HCT116 (cell line): ENCODE results near the gene CCDC92. TPM values are rescaled to one million over a fixed set of nuclear protein-coding genes. Genes with fewer than 3 reads are reported as not detected.

ENCODE experiments used
- ATAC-seq: fragments of 200-7000 bp; cut with Tn5 transposase; 2 replicates; pipeline ENCODE4 v1.9.1; 2020; ENCODE audit warnings: mild to moderate bottlenecking, moderate library complexity
- BruUV-seq: library from RNA; stranded (reverse); fragments of 400-500 nt; replicated peaks from 2 replicates; lab custom pipeline; 2021; lab: Mats Ljungman, UMichigan
- CTCF ChIA-PET: fragments of 300-600 bp; sonication (Branson Sonifier 250); formaldehyde crosslinking; loops from one replicate; lab custom pipeline; 2021; ENCODE audit warnings: antibody characterized with exemption; lab: Charles Lee
- POLR2A ChIA-PET: fragments of 300-600, 350-600 bp; sonication (Branson Sonifier 250); formaldehyde crosslinking; loops from one replicate; lab custom pipeline; 2021; ENCODE audit warnings: antibody characterized with exemption; lab: Charles Lee
- RAD21 ChIA-PET, 2 experiments: fragments of 300-600 bp; sonication (Branson Sonifier 250); formaldehyde crosslinking; loops; one replicate each; lab custom pipeline; 2023; ENCODE audit warnings: low total read pairs in 2 of 2; ENCODE audit not compliant: uncharacterized antibody in 2 of 2, unreplicated experiment in 2 of 2, low non-redundant PET in 1 of 2; lab: Charles Lee
- DNase-seq: peaks from one replicate; pipeline ENCODE4 v3.0.0-alpha.2; 2010; ENCODE audit warnings: low read depth, low spot score
- H2AFZ ChIP-seq: fragments of 200-600 bp; shearing (Covaris generic), sonication (generic); 2 replicates; pipeline ENCODE4 v1.6.1; 2017; ENCODE audit warnings: low read depth, mixed run types, mixed read lengths, antibody characterized with exemption, low read length; ENCODE audit not compliant: poor library complexity, severe bottlenecking
- H3K27ac ChIP-seq: 2 replicates; pipeline ENCODE4 v1.5.1; 2012; ENCODE audit warnings: low read depth, low read length
- H3K27me3 ChIP-seq: fragments of 200-600 bp; sonication (generic); 2 replicates; pipeline ENCODE4 v1.6.1; 2016; ENCODE audit warnings: mixed run types, low read length, mixed read lengths; ENCODE audit not compliant: insufficient read depth
- H3K36me3 ChIP-seq, 2 experiments: fragments of 200-500 bp in 1 of 2; fragments of 200-600 bp in 1 of 2; sonication (Bioruptor generic) in 1 of 2; sonication (generic) in 1 of 2; 2 replicates each; pipeline versions ENCODE4 v1.5.1 to v1.6.1; 2014 to 2016; ENCODE audit warnings: low read length in 2 of 2, inconsistent platforms in 1 of 2, mixed read lengths in 1 of 2, mixed run types in 1 of 2; ENCODE audit not compliant: insufficient read depth in 2 of 2, control insufficient read depth in 1 of 2
- H3K4me1 ChIP-seq, 2 experiments: fragments of 200-600 bp in 1 of 2; sonication (generic) in 1 of 2; 2 replicates each; pipeline versions ENCODE4 v1.5.1 to v1.6.1; 2012 to 2017; ENCODE audit warnings: low read length in 2 of 2, inconsistent platforms in 1 of 2, mild to moderate bottlenecking in 1 of 2, mixed read lengths in 1 of 2, mixed run types in 1 of 2, moderate library complexity in 1 of 2; ENCODE audit not compliant: insufficient read depth in 2 of 2, control insufficient read depth in 1 of 2
- H3K4me2 ChIP-seq: fragments of 200-600 bp; sonication (generic); 2 replicates; pipeline ENCODE4 v1.6.1; 2017; ENCODE audit warnings: mixed run types, low read length, mixed read lengths
- H3K4me3 ChIP-seq, 2 experiments: fragments of 200-600 bp in 1 of 2; sonication (generic) in 1 of 2; replicated peaks in 1 of 2; 2 replicates each; pipeline ENCODE4 v1.5.1; 2011 to 2016; ENCODE audit warnings: low read length in 2 of 2, control low read depth in 1 of 2, low read depth in 1 of 2, mild to moderate bottlenecking in 1 of 2, mixed read lengths in 1 of 2, mixed run types in 1 of 2
- H3K79me2 ChIP-seq: fragments of 200-600 bp; sonication (generic); 2 replicates; pipeline ENCODE4 v1.6.1; 2017; ENCODE audit warnings: mild to moderate bottlenecking, mixed run types, low read length, moderate library complexity, mixed read lengths; ENCODE audit not compliant: insufficient read depth
- H3K9ac ChIP-seq: fragments of 200-600 bp; sonication (generic); 2 replicates; pipeline ENCODE4 v1.6.1; 2016; ENCODE audit warnings: low read length, mixed read lengths
- H3K9me2 ChIP-seq: fragments of 200-600 bp; sonication (generic), shearing (Covaris generic); 2 replicates; pipeline ENCODE4 v1.6.1; 2017; ENCODE audit warnings: mixed run types, mild to moderate bottlenecking, moderate library complexity; ENCODE audit not compliant: insufficient read depth
- H3K9me3 ChIP-seq, 2 experiments: fragments of 200-500 bp in 1 of 2; fragments of 200-600 bp in 1 of 2; sonication (Bioruptor generic) in 1 of 2; sonication (generic) in 1 of 2; 2 replicates each; pipeline ENCODE4 v1.6.1; 2014 to 2017; ENCODE audit warnings: low read length in 2 of 2, mixed read lengths in 2 of 2, inconsistent platforms in 1 of 2, low read depth in 1 of 2, mild to moderate bottlenecking in 1 of 2, mixed run types in 1 of 2, moderate library complexity in 1 of 2; ENCODE audit not compliant: control insufficient read depth in 1 of 2, insufficient read depth in 1 of 2
- H4K20me1 ChIP-seq: fragments of 200-600 bp; sonication (generic), shearing (Covaris generic); 2 replicates; pipeline ENCODE4 v1.6.1; 2017; ENCODE audit warnings: mixed run types, mild to moderate bottlenecking, moderate library complexity; ENCODE audit not compliant: insufficient read depth
- ATF3 ChIP-seq: IDR thresholded peaks from 2 replicates; pipeline ENCODE4 v1.6.1; 2012
- CBX3 ChIP-seq: IDR thresholded peaks from 2 replicates; pipeline ENCODE4 v1.6.1; 2012; ENCODE audit warnings: low read depth
- CEBPB ChIP-seq: IDR thresholded peaks from 2 replicates; pipeline ENCODE4 v1.6.1; 2012; ENCODE audit warnings: low read depth
- ELF1 ChIP-seq: IDR thresholded peaks from 2 replicates; pipeline ENCODE4 v1.6.1; 2012; ENCODE audit warnings: low read depth, borderline replicate concordance
- SIN3A ChIP-seq: IDR thresholded peaks from 2 replicates; pipeline ENCODE4 v1.6.1; 2012; ENCODE audit warnings: low read depth
- intact Hi-C: fragments of 100-400 bp; cut with micrococcal nuclease; formaldehyde crosslinking; loops from 2 replicates; pipeline ENCODE4 v1.10.0; 2022
- total RNA-seq: library from RNA; stranded (reverse); gene quantifications from one replicate; pipeline ENCODE4 v1.2.1, GENCODE V29; 2021; ENCODE audit not compliant: unreplicated experiment

CCDC92 gene
- total RNA-seq, 1 experiment from 2014 or later, result 9.7 TPM

- H2AFZ ChIP-seq, result no peak overlapping the region
- DNase-seq, result no peak
- ATAC-seq, result no peak
- ChIA-PET CTCF (no interaction called here), RAD21 (no interaction called here), POLR2A (interaction anchor here (2.1 kb wide), 1 partner anchor 20 kb away, joined by 5 read pairs; the partner anchor contains the start of genes CCDC92 and ZNF664)
- no peak overlapping the region for H3K4me2 ChIP-seq
- intact Hi-C loops, result no loop called here
- no peaks in the 10 kb centered on the region for H3K9me3 ChIP-seq
- no peaks in the 10 kb centered on the region for H3K27me3 ChIP-seq
- H4K20me1 ChIP-seq, result 0 out of 2 replicates have a peak, but pooled peaks cover 4% of the 10 kb centered on the region
- H3K36me3 ChIP-seq, result peaks cover 18 to 20% of the 10 kb centered on the region in 2 experiments; a peak in 3 of 4 replicates
- BruUV-seq, result no TSS peak
- H3K9ac ChIP-seq, result no peak overlapping the region
- H3K27ac ChIP-seq, result no peak overlapping the region
- H3K4me1 ChIP-seq, result no peaks in the 10 kb centered on the region
- H3K9me2 ChIP-seq, result no peaks in the 10 kb centered on the region
- no peak for TF ChIP-seq ELF1
- H3K4me3 ChIP-seq, result no peak overlapping the region
- peaks cover 80% of the 10 kb centered on the region for H3K79me2 ChIP-seq
Observed at GRCh38 chr12:123992118-123992825, 19.6 kb upstream of the CCDC92 start.

- Histone ChIP-seq H3K36me3 (peaks cover 18 to 20% of the 10 kb centered on the region in 2 experiments; a peak in 3 of 4 replicates), H3K27ac (no peak overlapping the region), H3K79me2 (peaks cover 80% of the 10 kb centered on the region), H2AFZ (no peak overlapping the region), H3K4me2 (no peak overlapping the region), H3K9me2 (no peaks in the 10 kb centered on the region), H3K4me3 (no peak overlapping the region), H3K9ac (no peak overlapping the region), H3K4me1 (no peaks in the 10 kb centered on the region), H3K27me3 (no peaks in the 10 kb centered on the region), H4K20me1 (0 out of 2 replicates have a peak, but pooled peaks cover 4% of the 10 kb centered on the region), H3K9me3 (no peaks in the 10 kb centered on the region)
- intact Hi-C loops, result no loop called here
- POLR2A ChIA-PET, result interaction anchor here (2.1 kb wide), 1 partner anchor 19 kb away, joined by 5 read pairs; the partner anchor contains the start of genes CCDC92 and ZNF664
- DNase-seq (no peak), ATAC-seq (no peak)
- TF ChIP-seq CEBPB, result peak; percentile 78
- TF ChIP-seq ATF3, result peak; percentile 50; the same call in 1 of the 2 replicates
- TF ChIP-seq CBX3, result no peak
- no peak for TF ChIP-seq SIN3A
- CTCF ChIA-PET, result no interaction called here
- BruUV-seq, result no TSS peak
- RAD21 ChIA-PET, result no interaction called here
Observed at GRCh38 chr12:123991372-123991951, 18.8 kb upstream of the CCDC92 start.
